Left renal pelvis (tissue), 4 donors: ENCODE results near the gene TXNDC15. TPM values are rescaled to one million over a fixed set of nuclear protein-coding genes. Genes with fewer than 3 reads are reported as not detected.

Experiments used
- DNase-seq, 4 donors: peaks; one replicate each; pipeline ENCODE4 v3.0.0-alpha.2; 2013; ENCODE audit warnings: low read depth in 4 of 4, low spot score in 3 of 4
- polyA plus RNA-seq, 4 donors: library from polyadenylated mRNA; unstranded; fragments of 120-200 nt; gene quantifications; one replicate each; pipeline ENCODE4 v1.2.1, GENCODE V29; 2013; ENCODE audit not compliant: insufficient read length in 4 of 4

The TXNDC15 gene
- polyA plus RNA-seq, 4 donors: 80.8 to 140 (median 105) TPM

DNA sequence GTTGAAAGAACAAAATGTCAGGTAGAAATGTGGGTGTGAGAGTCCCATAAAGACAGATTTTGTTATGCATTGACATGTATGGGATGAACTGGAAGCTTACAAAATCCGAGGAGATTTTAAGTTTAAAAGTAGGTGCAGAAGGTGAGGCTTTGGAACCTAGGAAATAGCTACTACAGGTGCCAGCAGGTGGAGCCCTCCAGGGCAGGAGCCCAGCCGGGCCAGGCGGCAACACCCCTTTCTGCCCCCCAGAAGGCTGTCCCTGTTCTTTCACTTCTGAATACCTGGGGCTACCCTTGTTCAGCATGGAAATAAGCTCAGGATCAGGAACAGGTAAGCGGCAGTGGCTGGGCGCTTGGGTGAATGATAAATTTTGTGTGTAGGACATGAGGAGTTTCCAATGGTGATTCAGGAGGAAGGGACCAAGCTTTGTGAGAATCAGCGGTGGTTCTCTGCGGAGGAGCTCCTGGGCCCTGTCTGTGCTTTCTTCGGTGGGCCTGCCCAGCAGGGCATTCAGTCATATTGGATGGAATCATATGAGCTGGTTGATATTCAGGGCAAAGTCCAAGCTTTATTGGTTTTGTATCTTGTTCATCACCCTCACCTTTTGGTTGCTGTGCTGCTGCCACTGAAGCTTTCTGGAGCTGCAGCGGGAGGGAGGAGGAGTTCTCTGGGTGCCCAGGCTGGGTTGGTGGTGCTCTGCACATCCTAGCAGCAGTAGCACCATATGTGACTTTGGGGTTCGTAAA is 43.1 kb downstream of the TXNDC15 start:
- no peak for DNase-seq

DNA sequence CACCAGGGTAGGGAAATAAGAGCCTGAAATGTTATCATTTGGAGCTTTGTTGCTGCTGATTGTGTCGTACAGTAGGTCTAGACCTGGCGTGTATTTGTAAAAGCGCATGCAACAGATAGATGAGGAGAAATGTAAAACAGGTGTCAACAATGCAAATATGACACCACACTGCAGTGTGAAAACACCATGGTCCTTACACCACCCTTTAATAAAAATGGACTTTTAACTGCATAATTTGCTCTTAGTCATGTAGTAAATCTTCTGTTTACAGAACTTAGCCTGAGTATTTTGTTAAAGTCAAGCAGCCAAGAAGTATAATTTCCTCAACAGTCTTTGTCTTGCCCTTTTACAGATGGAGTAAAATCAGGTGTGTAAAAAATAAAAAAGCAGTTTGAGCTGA is 44.7 kb downstream of the TXNDC15 start:
- no peak for DNase-seq

DNA sequence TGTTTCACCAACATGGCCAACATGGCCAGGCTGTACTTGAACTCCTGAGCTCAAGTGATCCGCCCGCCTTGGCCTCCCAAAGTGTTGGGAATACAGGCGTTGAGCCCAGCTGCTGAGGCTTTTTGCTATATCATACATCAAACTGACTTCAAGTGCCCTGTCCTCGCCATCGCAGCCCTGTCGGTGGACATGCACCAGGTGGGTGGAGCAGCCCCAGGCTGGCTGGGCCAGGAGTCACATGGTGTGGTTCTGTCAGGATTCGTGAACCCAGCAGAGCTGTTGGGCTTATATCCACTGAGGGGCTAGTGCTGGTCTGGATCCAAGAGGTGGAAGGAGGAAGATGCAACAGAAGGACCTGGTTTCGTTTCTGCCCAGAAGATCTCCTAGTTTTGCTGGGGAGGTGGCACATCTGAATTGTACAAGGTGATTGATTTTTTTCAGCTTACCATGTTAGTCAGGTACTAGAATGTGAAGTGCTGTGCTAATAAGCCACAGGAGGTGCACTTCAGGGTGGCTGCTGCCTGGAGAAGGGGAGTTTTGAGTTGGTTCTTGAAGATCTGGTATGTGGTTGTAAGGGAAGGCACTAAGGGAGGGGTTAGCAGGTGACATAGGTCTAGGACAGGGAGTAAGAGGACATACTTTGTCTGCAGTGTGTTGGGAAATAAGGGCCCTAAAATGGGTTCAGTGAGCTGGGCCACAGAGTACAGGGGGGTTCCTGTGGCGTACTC is 46.8 kb downstream of the TXNDC15 start:
- DNase-seq: no peak

DNA sequence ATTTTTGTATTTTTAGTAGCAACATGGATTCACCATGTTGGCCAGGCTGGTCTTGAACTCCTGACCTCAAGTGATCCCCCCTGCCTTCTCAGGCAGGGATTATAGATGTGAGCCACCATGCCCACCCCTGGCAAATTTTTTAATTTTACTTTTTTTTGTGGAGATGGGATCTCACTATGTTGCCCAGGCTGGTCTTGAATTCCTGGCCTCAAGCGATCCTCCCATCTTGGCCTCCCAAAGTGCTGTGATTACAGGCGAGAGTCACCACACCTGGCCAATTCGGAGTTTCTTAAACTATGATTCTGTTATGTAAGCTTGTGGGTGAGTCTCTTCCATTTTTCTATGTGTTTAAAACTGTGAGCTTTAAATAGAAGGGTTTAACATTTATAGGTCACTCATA is 58.3 kb downstream of the TXNDC15 start:
- DNase-seq: no peak

DNA sequence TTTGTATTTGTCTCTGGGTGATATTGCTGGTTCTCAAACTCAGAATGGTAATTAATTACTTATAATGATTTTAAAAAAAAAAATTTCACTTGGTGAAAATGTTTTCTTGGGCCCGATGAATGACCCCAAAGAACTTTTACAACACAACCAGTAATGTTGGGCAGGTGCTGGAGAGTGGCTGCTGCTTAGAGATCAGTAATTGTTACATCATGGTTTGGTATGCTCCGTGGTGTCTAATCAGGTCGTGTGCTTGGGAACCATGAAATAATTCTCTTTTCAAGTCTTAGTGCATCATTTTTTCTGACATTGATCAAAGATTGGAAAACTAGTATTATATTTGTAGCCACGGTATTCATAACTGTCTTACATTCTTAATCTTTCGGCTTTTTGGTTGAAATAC is 60.0 kb downstream of the TXNDC15 start:
- no peak for DNase-seq

DNA sequence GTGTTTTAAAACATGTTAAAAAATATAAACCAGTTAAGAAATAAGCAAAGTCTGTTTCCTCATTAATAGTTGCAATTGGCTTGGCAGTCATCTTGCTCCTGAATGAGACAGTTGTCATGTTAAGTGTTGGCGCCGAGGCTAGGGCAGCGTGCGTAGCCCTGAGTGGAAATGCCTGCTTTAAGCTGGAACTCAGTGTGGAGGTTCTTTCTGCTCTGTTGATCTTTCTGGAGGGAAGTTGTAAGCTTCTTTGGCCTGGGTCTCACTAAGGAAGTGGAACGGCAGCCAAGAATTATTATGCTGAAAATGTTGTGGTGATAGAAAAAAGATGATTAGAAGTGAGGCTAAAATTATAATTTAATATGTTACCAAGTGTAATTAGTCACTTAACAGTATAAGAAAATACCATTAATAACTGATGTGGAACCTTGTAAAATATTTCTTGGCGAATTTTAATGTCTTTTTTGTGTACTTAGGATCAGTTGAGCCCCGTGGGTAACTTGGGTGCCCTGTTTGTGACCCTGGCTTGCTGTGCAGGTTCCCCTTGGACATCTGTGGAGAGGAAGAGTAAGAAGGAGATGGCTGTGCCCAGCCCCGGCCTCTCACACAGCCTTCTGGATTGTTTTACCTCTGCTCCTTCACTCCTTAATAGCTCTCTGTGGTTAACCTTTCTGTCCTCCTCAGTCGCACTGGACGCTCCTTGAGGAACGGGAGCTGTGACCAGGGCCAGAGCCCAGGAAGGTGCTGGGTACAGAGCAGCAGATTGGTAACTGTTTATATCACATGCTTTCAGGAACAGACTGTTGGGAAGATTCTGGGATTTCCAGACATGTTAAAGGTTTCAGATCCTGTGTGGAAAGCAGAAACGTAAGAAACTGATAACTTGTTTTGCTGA is 61.8 kb downstream of the TXNDC15 start:
- no peak for DNase-seq

DNA sequence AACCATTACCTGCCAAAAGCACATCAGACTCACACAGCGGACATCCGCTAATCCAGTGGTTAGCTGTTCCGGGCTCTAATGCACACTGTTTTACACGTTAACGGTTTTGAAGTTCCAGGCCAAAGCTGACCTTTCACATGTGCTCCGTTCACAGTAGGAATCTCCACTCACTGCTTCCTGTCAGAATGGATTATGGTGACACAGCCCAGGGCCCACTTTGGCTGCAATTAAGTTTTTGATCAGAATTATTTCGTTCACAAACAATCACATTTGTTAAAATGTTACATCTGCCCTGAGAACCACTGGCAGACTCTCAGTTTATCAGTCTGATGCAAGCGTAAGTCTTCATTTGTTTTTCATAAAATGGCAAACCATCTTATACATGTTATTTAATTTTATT is 63.4 kb downstream of the TXNDC15 start:
- no peak for DNase-seq

DNA sequence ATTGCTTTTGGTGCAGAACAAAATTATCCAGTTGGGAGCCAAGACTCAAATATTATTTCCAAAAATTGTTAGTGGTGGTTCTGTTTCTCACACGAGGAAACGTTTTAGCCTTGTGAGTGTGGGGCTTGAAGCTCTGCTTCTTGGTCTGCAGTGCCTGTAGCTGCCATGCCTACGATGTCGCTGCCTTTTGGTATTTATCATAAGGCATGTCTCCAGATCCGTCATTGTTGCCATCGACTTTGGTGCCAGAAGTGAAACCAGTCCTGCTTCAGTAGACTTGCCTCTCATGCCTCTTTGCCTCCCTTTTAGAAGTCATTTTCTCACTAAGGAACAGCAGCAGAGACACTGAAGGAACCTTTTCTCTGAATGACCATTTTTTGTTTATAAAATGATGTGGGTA is 63.9 kb downstream of the TXNDC15 start:
- no peak for DNase-seq

DNA sequence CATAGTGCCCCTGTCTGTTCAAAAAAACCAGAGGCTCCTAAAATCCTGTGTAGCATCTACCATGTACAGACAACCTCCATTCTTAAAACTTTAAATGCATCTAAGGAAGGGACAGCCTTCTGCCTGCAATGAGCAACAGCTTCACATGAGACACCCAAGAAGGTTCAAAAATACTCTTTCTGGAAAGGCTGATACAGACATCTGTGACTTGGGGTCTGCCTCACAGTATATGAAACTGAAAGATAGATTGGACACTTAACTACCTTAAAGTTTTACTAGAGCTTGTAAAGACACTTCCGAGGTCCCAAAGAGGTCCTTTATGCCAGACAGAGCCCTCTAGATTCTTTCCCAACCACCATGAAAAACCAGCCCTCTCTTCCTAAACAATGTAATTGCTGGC is 65.3 kb downstream of the TXNDC15 start:
- DNase-seq: no peak

DNA sequence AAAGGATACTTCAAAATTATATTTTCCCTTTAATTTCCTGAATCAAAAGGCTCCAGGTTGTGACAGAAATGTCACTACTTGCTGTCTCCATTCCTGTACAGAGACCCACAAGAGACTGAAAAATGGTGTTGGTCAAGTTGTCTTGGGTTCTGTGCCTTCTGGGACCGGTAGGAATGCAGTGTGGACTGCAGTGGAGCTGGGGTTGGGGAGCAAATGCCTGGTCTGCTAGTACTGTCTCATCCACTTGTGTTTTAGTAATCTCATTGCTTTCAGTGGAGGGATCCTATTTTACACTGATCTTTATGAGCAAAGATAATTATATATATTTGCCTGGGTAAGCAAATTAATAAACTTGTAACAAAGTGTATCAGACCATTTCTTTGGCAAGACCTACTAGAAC is 69.4 kb downstream of the TXNDC15 start:
- DNase-seq: no peak

DNA sequence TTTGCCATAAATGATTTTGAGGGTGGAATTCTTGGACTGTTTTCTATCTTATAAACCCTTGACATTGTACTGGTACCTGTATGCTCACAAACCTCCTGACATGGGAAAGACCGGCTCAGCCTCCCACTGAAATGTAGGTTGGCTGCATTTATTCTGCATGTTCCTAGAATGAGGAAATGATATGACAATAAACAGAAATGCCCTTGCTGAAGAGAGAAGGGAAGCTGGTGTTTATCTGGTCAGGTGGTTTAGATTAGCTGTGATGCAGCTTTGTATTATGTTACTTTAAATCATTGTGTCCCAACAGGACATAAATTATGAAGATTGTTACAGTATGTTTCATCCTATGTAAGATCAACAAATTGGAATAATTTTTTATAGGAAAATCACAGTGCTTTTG is 70.5 kb downstream of the TXNDC15 start:
- no peak for DNase-seq

DNA sequence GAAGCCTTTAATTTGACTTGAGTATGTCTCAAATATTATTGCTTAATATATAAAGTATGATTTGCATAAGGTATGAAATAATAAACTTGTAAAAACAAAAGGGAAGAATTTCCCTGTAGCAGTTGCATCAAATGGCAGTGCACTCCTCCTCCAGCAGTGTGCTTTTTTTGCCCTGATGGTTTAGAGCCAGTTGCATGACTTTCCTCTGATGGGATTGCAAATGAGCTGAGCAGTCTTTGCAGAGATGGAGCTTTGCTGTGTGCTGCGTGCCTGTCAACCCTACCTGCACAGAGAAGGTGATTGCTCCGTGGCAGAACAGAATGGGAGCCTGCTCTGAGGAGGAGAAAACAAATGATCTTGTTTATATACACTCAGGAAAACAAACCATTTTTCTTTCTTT is 70.9 kb downstream of the TXNDC15 start:
- DNase-seq: no peak

DNA sequence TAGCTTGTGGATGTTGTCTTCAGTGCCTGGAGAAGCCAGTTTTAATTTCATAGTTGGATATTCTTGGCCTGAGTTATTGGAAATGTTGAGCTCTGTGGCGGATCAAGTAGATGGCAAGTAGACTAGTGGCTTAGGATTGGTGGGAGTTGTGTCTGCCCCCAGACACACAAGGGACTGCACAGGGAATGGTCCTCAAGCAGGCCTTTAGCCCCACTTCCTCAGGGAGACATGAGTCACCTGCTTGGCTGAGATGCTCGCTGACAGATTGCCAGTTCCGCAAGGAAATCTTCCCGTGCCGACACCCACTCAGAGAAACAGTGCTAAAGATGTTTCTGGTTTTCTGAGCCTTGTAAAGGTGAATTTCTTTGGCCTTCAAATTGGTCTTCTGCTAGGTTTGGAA is 74.7 kb downstream of the TXNDC15 start:
- no peak for DNase-seq

DNA sequence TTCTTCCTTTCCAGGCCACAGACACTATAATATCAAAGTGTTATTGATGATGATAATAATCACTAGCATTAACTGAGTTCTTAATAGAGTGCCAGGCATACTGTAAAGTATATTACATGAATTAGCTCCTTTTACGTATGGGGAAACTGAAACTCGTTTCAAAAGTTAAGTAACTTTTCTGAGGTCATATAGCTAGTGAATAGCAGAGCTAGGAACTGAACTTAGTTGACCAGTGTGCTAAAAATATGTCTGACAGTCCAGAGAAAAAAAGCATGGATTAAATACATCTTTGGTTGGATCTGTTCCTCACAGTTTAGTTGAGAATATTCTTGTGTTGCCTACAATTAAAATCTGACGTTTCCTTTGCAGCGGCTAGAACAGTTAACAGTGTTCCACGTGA is 75.1 kb downstream of the TXNDC15 start:
- DNase-seq: no peak

Other genes with a start within 250 kb of the TXNDC15 start
- gene SAR1B, start 241.5 kb upstream of the TXNDC15 start, polyA plus RNA-seq: 10 to 100 TPM; 27.6 to 46.0 (median 40.0) TPM
- 10 to 100 TPM; 20.8 to 31.6 (median 25.0) TPM for gene SEC24A, start 225.6 kb upstream of the TXNDC15 start, polyA plus RNA-seq
- 10 to 100 TPM; 66.7 to 87.5 (median 72.1) TPM for gene CAMLG, start 135.8 kb upstream of the TXNDC15 start, polyA plus RNA-seq
- 10 to 100 TPM; 58.6 to 89.5 (median 79.6) TPM for gene DDX46, start 115.6 kb upstream of the TXNDC15 start, polyA plus RNA-seq
- gene C5orf24, start 28.4 kb upstream of the TXNDC15 start, polyA plus RNA-seq: 100 to 1,000 TPM in 2 of 4 donors, 10 to 100 TPM in 2; 83.2 to 119 (median 101) TPM
- 10 to 100 TPM in 3 of 4 donors, 1 to 10 TPM in 1; 5.7 to 17.1 (median 13.0) TPM for gene PCBD2, start 30.8 kb downstream of the TXNDC15 start, polyA plus RNA-seq
- 1 to 10 TPM in 3 of 4 donors, under 1 TPM in 1; 0.67 to 1.8 (median 1.2) TPM for gene CATSPER3, start 93.5 kb downstream of the TXNDC15 start, polyA plus RNA-seq
- not detected for gene PITX1, start 159.9 kb downstream of the TXNDC15 start, polyA plus RNA-seq